Parietal lobe (tissue), 1 donor: ENCODE data around the gene RAG1. TPM values are rescaled to one million over a fixed set of nuclear protein-coding genes. Genes with fewer than 3 reads are reported as not detected.

Source experiments
- total RNA-seq: library from RNA; depleted of rRNA; stranded (reverse); fragments of >200 nt; gene quantifications from one replicate; pipeline ENCODE4 v1.2.3, GENCODE V29; 2014

RAG1 gene
- 0.31 TPM for total RNA-seq

GRCh38 chr11:36567694-36568093 lies at the start of gene RAG1:
RAG1 (plus strand) TSS chr11:36568007; CDS start chr11:36573305, 5,298 bp downstream.

GRCh38 chr11:36594316-36594989 lies 26.6 kb downstream of the RAG1 start, which contains the start of gene IFTAP:
IFTAP (plus strand) TSS chr11:36594502; CDS start chr11:36610104, 15,602 bp downstream.

GRCh38 chr11:36598051-36598450 lies 30.2 kb downstream of the RAG1 start, which contains the start of gene RAG2:
RAG2 (minus strand) TSS chr11:36598236; CDS start chr11:36594168, 4,068 bp downstream.

Other genes with a start within 250 kb of the RAG1 start
- 22.5 TPM for gene TRAF6, start 57.7 kb upstream of the RAG1 start, total RNA-seq
- gene IFTAP, start 26.5 kb downstream of the RAG1 start, total RNA-seq = 58.5 TPM
- not detected for gene RAG2, start 30.2 kb downstream of the RAG1 start, total RNA-seq